Activated CD8-positive, alpha-beta T cell treated with anti-CD3 and anti-CD28 coated beads for 36 hours (primary cell): ENCODE measurements around the gene CECR2. TPM values are rescaled to one million over a fixed set of nuclear protein-coding genes. Genes with fewer than 3 reads are reported as not detected.

Experiments used
- ATAC-seq: fragments of 200-7000 bp; cut with Tn5 transposase; one replicate; pipeline ENCODE4 v1.10.0; 2021; ENCODE audit warnings: mild to moderate bottlenecking, moderate library complexity
- CTCF ChIA-PET: fragments of 350-600 bp; sonication (Branson Sonifier 250); formaldehyde crosslinking; loops from one replicate; lab custom pipeline; 2021; ENCODE audit warnings: antibody characterized with exemption; lab: Charles Lee
- POLR2A ChIA-PET: fragments of 350-600 bp; sonication (Branson Sonifier 250); formaldehyde crosslinking; loops from one replicate; lab custom pipeline; 2021; ENCODE audit warnings: antibody characterized with exemption; lab: Charles Lee
- DNase-seq: peaks from one replicate; pipeline ENCODE4 v3.0.0-alpha.2; 2020
- H3K27ac Mint-ChIP-seq: one replicate; pipeline ENCODE4 v1.8.0; 2021; ENCODE audit warnings: mild to moderate bottlenecking, mixed read lengths
- H3K27me3 Mint-ChIP-seq: one replicate; pipeline ENCODE4 v1.8.0; 2021; ENCODE audit warnings: mixed read lengths
- H3K36me3 Mint-ChIP-seq: one replicate; pipeline ENCODE4 v1.8.0; 2021; ENCODE audit warnings: low read depth, mixed read lengths
- H3K4me1 Mint-ChIP-seq: one replicate; pipeline ENCODE4 v1.8.0; 2021; ENCODE audit warnings: low read depth, mixed read lengths
- H3K4me3 Mint-ChIP-seq: one replicate; pipeline ENCODE4 v1.8.0; 2021; ENCODE audit warnings: mild to moderate bottlenecking, moderate library complexity, mixed read lengths
- H3K9me3 Mint-ChIP-seq: one replicate; pipeline ENCODE4 v1.8.0; 2021; ENCODE audit warnings: mixed read lengths
- CTCF ChIP-seq: fragments of 200-600 bp; IDR thresholded peaks from one replicate; pipeline ENCODE4 v1.8.0; 2022; ENCODE audit warnings: antibody characterized with exemption, mild to moderate bottlenecking
- intact Hi-C: fragments of 100-400 bp; cut with micrococcal nuclease; formaldehyde crosslinking; loops from one replicate; pipeline ENCODE4 v1.10.0; 2022
- total RNA-seq, 2 experiments: library from RNA; stranded (reverse); gene quantifications; one replicate each; pipeline ENCODE4 v1.2.3, GENCODE V29; 2021

The CECR2 gene
- total RNA-seq, 2 experiments from 2014 or later, result 0.11 to 0.16 TPM

DNA sequence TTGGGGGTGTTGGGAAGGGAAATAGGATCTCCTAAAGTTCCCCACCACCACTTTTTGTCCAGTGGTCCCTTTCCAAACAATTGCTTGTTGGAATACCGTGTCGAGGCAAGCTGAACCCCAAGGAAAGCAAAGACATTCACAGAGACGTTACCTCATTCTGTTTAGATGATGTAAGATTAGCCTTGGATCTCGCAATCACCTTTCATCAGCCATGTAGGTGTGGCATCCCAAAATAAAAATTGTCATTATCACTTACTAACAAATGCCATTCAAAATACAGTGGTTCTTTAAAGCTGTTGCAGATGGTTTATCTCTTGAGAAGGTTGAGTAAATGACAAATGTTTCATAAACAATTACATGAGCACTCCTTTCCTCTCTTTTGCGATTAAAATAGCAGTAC lies 107.6 kb downstream of the CECR2 start:
- no peak for TF ChIP-seq CTCF
- CTCF ChIA-PET, result no interaction called here
- no peaks in the 10 kb centered on the region for H3K9me3 Mint-ChIP-seq
- H3K27me3 Mint-ChIP-seq, result peaks cover 20% of the 10 kb centered on the region
- intact Hi-C loops, result no loop called here
- H3K4me1 Mint-ChIP-seq, result no peaks in the 10 kb centered on the region
- no peak overlapping the region for H3K27ac Mint-ChIP-seq
- no peak overlapping the region for H3K4me3 Mint-ChIP-seq
- DNase-seq (no peak), ATAC-seq (no peak)
- POLR2A ChIA-PET, result interaction anchor here (0.6 to 1.0 kb wide), 2 partner anchors 10 to 331 kb away, joined by 3 read pairs; no protein-coding TSS in a partner anchor
- H3K36me3 Mint-ChIP-seq, result no peaks in the 10 kb centered on the region

GRCh38 chr22:17477391-17477833 lies 108.2 kb downstream of the CECR2 start:
- CTCF ChIA-PET, result interaction anchor here (0.8 kb wide), 1 partner anchor 25 kb away, joined by 4 read pairs; no protein-coding TSS in a partner anchor
- no peak for DNase-seq
- Mint-ChIP-seq H3K4me1 (no peaks in the 10 kb centered on the region), H3K27me3 (peaks cover 20% of the 10 kb centered on the region), H3K9me3 (no peaks in the 10 kb centered on the region), H3K4me3 (no peak overlapping the region), H3K27ac (no peak overlapping the region), H3K36me3 (no peaks in the 10 kb centered on the region)
- intact Hi-C loops, result no loop called here
- POLR2A ChIA-PET, result interaction anchor here (0.6 kb wide), 1 partner anchor 332 kb away, joined by 3 read pairs; no protein-coding TSS in a partner anchor
- no peak for TF ChIP-seq CTCF
- no peak for ATAC-seq

- intact Hi-C loops, result no loop called here
- Mint-ChIP-seq H3K9me3 (no peaks in the 10 kb centered on the region), H3K4me3 (no peak overlapping the region), H3K4me1 (no peaks in the 10 kb centered on the region), H3K27ac (no peak overlapping the region), H3K27me3 (peaks cover 20% of the 10 kb centered on the region), H3K36me3 (no peaks in the 10 kb centered on the region)
- CTCF ChIA-PET, result no interaction called here
- DNase-seq, result no peak
- TF ChIP-seq CTCF, result no peak
- ATAC-seq, result no peak
- POLR2A ChIA-PET, result no interaction called here
Observed at GRCh38 chr22:17479135-17479534, 109.9 kb downstream of the CECR2 start.

DNA sequence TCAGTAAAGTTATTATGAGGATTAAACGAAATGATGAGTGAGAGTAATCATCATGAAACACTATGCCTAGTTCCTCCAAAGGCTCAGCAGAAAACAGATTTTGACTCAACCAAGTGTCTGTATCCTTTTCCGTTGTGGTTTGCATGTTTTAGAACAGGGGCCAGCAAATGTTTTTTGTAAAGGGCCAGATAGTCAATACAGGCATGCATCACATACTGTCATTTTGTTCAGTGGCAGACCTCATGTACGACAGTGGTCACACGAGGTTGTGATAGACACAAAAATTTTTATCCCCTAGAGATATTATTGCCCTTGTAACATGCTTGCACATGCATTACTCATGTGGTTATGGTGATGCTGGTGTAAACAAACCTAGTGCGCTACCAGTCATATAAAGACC lies 112.2 kb downstream of the CECR2 start:
- Mint-ChIP-seq H3K4me3 (no peak overlapping the region), H3K27ac (no peak overlapping the region), H3K27me3 (peaks cover 16% of the 10 kb centered on the region), H3K36me3 (no peaks in the 10 kb centered on the region), H3K4me1 (no peaks in the 10 kb centered on the region), H3K9me3 (no peaks in the 10 kb centered on the region)
- ChIA-PET POLR2A (no interaction called here), CTCF (no interaction called here)
- no peak for TF ChIP-seq CTCF
- DNase-seq (no peak), ATAC-seq (no peak)
- intact Hi-C loops, result no loop called here

- CTCF ChIA-PET, result interaction anchor here (0.8 to 1.9 kb wide), 2 partner anchors 9 to 18 kb away, joined by 3 to 6 read pairs; no protein-coding TSS in a partner anchor
Observed at GRCh38 chr22:17483688-17484372, 114.6 kb downstream of the CECR2 start.

More at GRCh38 chr22:17483688-17484372, 114.6 kb downstream of the CECR2 start:
- H3K9me3 Mint-ChIP-seq, result no peaks in the 10 kb centered on the region
- no peak overlapping the region for H3K27ac Mint-ChIP-seq
- no peaks in the 10 kb centered on the region for H3K36me3 Mint-ChIP-seq
- ATAC-seq (no peak), DNase-seq (no peak)
- H3K27me3 Mint-ChIP-seq, result peaks cover 8% of the 10 kb centered on the region
- TF ChIP-seq CTCF, result no peak
- POLR2A ChIA-PET, result no interaction called here
- intact Hi-C loops, result no loop called here
- no peaks in the 10 kb centered on the region for H3K4me1 Mint-ChIP-seq
- no peak overlapping the region for H3K4me3 Mint-ChIP-seq
